Chondrocyte (in vitro differentiated cells): ENCODE data around the gene SSR2. TPM values are rescaled to one million over a fixed set of nuclear protein-coding genes. Genes with fewer than 3 reads are reported as not detected.

Source experiments
- DNase-seq: peaks from one replicate; pipeline ENCODE4 v3.0.0; 2021; ENCODE audit warnings: mixed read lengths, low spot score
- H3K27ac Mint-ChIP-seq: one replicate; pipeline ENCODE4 v1.8.0; 2021; ENCODE audit warnings: mild to moderate bottlenecking, moderate library complexity, mixed read lengths; ENCODE audit not compliant: unreplicated experiment
- H3K27me3 Mint-ChIP-seq: 2 replicates; pipeline ENCODE4 v1.8.0; 2021; ENCODE audit warnings: low read depth, mixed read lengths
- H3K36me3 Mint-ChIP-seq: 2 replicates; pipeline ENCODE4 v1.8.0; 2021; ENCODE audit warnings: low read depth, mixed read lengths
- H3K4me1 Mint-ChIP-seq: 2 replicates; pipeline ENCODE4 v1.8.0; 2021; ENCODE audit warnings: low read depth, mild to moderate bottlenecking, mixed read lengths
- H3K4me3 Mint-ChIP-seq: one replicate; pipeline ENCODE4 v1.8.0; 2021; ENCODE audit warnings: mild to moderate bottlenecking, moderate library complexity, mixed read lengths; ENCODE audit not compliant: unreplicated experiment
- H3K9me3 Mint-ChIP-seq: 2 replicates; pipeline ENCODE4 v1.8.0; 2021; ENCODE audit warnings: low read depth, mixed read lengths
- total RNA-seq: library from RNA; stranded (reverse); gene quantifications from 3 replicates; pipeline ENCODE4 v1.2.1, GENCODE V29; 2021
- TF ChIP-seq, protein P1 (sequence below): fragments of 200-600 bp; sonication (generic); IDR thresholded peaks from 2 replicates; pipeline ENCODE4 v1.5.0; 2021; ENCODE audit warnings: antibody characterized with exemption, mild to moderate bottlenecking, moderate library complexity

SSR2 gene
- total RNA-seq, 1 donor from 2014 or later = 233 TPM

DNA sequence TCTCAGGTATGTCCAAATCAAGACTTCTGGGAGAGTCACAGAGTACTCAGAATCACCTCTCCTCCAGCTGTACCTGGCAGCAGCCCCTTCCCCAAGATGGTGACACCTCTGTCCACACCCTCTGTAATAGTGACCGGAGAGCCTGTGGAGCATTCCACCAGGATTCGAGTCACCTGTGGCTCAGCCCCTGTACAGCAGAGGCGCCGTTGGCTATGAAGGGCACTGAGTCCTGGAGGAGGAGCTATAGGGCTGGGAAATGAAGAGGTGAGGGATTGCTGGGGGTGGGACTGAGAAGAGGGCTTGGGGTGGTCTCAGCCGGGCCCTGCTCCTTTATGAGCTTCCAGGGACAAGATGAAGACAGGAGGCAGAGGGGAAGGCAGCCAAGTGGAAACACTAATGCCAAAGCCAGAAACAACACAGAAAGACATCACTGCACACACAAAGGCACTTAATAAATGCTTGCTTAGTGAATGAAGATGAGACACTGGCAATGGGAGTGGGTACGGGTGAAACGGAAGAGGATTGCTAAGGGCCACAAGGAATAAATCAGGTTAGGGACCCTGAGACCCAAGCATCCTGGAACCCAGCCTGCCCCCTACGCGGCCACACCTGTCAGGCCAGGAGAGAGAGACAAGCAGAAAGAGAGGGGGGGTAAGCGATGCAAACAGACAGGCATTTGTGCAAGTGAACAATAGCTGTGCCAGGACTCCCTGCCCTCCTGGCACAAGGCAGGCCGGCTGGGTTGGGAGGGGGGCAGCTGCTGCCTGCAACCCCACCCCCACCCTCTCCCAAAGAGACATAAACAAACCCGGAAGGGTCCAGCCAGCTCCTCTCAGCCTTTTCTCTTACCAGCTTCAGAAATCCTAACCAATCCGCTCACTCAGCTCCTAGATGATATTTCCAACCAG lies 46.3 kb downstream of the SSR2 start:
- Mint-ChIP-seq H3K4me1 (peaks cover 88% of the 10 kb centered on the region), H3K27me3 (no peaks in the 10 kb centered on the region), H3K27ac (peak overlapping the region; percentile 100), H3K36me3 (peaks cover 15% of the 10 kb centered on the region), H3K9me3 (no peaks in the 10 kb centered on the region), H3K4me3 (peak overlapping the region; percentile 95)
- TF ChIP-seq, protein P1, sequence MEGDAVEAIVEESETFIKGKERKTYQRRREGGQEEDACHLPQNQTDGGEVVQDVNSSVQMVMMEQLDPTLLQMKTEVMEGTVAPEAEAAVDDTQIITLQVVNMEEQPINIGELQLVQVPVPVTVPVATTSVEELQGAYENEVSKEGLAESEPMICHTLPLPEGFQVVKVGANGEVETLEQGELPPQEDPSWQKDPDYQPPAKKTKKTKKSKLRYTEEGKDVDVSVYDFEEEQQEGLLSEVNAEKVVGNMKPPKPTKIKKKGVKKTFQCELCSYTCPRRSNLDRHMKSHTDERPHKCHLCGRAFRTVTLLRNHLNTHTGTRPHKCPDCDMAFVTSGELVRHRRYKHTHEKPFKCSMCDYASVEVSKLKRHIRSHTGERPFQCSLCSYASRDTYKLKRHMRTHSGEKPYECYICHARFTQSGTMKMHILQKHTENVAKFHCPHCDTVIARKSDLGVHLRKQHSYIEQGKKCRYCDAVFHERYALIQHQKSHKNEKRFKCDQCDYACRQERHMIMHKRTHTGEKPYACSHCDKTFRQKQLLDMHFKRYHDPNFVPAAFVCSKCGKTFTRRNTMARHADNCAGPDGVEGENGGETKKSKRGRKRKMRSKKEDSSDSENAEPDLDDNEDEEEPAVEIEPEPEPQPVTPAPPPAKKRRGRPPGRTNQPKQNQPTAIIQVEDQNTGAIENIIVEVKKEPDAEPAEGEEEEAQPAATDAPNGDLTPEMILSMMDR = no peak
- DNase-seq = no peak

DNA sequence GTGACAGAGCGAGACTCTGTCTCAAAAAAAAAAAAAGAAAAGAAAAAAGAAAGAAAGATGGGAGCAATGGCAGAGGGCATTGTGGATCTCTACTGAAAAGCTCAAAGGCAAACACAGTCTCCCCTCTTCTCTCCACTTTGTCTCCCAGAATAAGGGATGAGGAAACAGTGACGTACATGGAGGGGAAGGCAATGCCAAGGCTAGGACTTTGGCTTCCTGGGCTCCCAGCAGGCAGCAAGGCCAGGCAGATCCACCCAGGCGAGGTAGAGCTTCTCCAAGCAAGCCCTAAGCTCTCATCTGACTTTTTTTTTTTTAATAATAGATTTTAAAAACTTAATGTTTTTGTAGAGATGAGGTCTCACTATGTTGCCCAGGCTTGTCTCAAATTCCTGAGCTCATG lies 47.0 kb downstream of the SSR2 start:
- Mint-ChIP-seq H3K27ac (no peak overlapping the region), H3K4me1 (peaks cover 88% of the 10 kb centered on the region), H3K4me3 (no peak overlapping the region), H3K9me3 (no peaks in the 10 kb centered on the region), H3K27me3 (no peaks in the 10 kb centered on the region), H3K36me3 (peaks cover 20% of the 10 kb centered on the region)
- no peak for DNase-seq
- TF ChIP-seq, protein P1 = no peak

DNA sequence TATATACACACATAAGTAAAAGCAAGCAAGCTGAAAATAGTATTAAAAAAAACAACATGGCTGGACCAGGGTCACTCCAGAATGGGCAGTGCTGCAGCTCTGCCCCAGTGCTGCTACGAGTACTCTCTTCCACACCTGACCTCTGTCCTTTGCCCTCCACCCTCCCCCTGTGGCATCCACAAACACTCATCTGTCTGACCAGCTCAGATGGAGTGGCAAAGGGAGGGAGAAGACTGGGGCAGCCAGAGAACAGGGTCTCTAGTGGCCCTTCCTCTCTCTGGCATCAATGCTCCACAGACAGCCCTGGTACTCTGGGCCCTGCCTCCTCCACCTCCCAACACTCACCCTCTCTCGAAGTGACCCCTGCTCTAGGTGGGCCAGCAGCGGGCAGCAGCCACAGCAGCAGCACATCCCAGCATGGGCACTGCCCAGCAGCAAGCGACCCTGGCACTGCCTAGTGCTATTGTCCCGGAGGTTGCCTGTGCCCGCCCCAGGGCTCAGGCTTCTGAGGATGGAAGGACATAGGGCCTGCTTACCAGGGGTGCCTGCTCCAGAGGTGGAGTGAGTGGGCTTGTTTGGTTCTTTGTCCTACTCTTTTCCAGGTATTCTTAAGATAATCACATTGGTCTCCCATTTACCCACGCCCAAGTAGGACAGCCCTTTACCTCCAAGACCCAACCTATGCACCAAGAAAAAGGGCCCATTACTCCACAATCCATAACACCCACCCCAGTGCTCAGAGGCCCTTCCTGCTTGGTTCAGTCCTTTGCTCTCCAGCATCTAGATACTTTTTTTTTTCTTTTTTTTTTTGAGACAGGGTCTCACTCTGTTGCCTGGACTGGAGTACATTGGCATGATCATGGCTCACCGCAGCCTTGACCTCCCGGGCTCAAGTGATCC lies 48.6 kb downstream of the SSR2 start:
- H3K4me1 Mint-ChIP-seq = peaks cover 97% of the 10 kb centered on the region
- no peak for DNase-seq
- TF ChIP-seq, protein P1 = no peak
- H3K36me3 Mint-ChIP-seq = peaks cover 27% of the 10 kb centered on the region
- no peak overlapping the region for H3K4me3 Mint-ChIP-seq
- H3K27ac Mint-ChIP-seq = peak overlapping the region; percentile 50
- no peaks in the 10 kb centered on the region for H3K9me3 Mint-ChIP-seq
- no peaks in the 10 kb centered on the region for H3K27me3 Mint-ChIP-seq

DNA sequence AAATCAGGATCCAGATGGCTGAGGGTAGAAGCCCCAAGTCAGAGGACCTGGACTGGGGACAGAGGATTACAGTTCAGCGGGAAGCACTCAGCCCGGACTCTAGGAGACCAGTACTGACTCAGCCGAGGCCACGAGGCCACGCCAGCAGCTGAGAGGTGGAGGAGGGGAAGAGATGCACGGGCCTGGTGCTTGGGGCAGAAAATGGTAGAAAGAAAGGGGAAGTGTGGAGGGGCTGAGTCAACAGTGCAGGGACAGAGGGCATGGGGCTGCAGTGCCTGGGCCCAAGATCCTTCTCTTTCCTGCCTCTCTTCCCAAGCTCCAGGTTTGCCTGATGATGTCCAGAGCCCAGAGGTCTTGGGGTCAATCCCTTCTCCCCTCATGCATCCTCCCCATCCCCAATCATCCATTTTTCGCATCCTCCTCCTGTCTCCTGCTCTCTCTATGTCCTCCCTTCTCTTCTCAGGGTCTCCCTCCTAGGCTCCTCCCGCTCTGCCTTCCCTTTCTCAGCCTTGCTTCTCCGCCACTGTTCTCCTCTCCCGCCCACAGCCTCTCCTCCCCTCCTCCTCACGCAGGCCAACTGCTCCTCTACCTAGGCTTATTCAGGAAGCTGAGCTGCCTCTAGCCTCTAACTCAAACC lies 50.1 kb downstream of the SSR2 start:
- Mint-ChIP-seq H3K36me3 (peaks cover 35% of the 10 kb centered on the region), H3K9me3 (no peaks in the 10 kb centered on the region)
- TF ChIP-seq, protein P1 = no peak

DNA sequence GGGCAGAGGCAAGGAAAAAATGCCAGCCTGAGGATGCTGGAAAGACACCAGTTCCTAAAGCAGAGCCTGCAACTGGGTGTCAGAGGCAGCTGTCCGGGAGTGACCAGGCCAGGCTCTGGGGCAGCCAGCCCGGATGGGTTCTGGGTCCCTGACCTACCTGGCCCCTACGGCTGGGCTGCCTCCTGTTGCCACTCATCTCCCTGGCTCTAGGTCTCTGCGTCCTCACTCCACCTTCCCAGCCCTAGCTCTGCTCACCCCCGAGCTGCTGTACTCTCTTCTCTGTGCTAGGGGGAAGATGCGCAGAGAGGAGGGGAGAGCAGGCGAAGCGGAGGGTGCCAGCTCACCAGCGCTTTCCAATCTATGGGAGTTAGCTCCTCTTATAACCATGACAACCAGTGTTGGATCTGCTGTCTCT lies 51.4 kb downstream of the SSR2 start:
- no peaks in the 10 kb centered on the region for H3K27me3 Mint-ChIP-seq
- H3K27ac Mint-ChIP-seq = peak overlapping the region; percentile 76
- TF ChIP-seq, protein P1 = no peak
- DNase-seq = no peak
- H3K9me3 Mint-ChIP-seq = no peaks in the 10 kb centered on the region
- peaks cover 39% of the 10 kb centered on the region for H3K36me3 Mint-ChIP-seq
- H3K4me1 Mint-ChIP-seq = peaks cover 69% of the 10 kb centered on the region
- no peak overlapping the region for H3K4me3 Mint-ChIP-seq

More for the DNA sequence above, 50.1 kb downstream of the SSR2 start:
- DNase-seq = no peak
- H3K4me3 Mint-ChIP-seq = peak overlapping the region; percentile 37
- peak overlapping the region; percentile 76 for H3K27ac Mint-ChIP-seq
- no peaks in the 10 kb centered on the region for H3K27me3 Mint-ChIP-seq
- H3K4me1 Mint-ChIP-seq = peaks cover 82% of the 10 kb centered on the region
